ENCODE results near the gene ARHGAP45. TPM values are rescaled to one million over a fixed set of nuclear protein-coding genes. Genes with fewer than 3 reads are reported as not detected.
"Not testable (repeated sequence)": the region's sequence is repeated elsewhere in the genome, so short reads cannot be mapped to it uniquely, and the experiment has no call there.

The ARHGAP45 gene
- total RNA-seq, 4 donors from 2014 or later: 17.8 to 28.3 (median 21.2) TPM

- H3K4me1 ChIP-seq: peaks cover 0 to 43% (median 39%) of the 10 kb centered on the region in 4 donors
- intact Hi-C loops (cut with DNase I): no loop called here
- 84% methylated on average over 12 of the region's 23 CpGs for WGBS
- no peak for DNase-seq (ENCODE audit: extremely low spot score)
- H3K36me3 ChIP-seq: peaks cover 51 to 99% (median 89%) of the 10 kb centered on the region in 4 donors
- no peaks in the 10 kb centered on the region for H3K9me3 ChIP-seq
- H3K27me3 ChIP-seq: no peaks in the 10 kb centered on the region
- H3K27ac ChIP-seq (replicated peaks in 1 of 4): peak overlapping the region in 3 of 4 donors; percentile 31 to 40 (median 31)
- TF ChIP-seq, protein P1, sequence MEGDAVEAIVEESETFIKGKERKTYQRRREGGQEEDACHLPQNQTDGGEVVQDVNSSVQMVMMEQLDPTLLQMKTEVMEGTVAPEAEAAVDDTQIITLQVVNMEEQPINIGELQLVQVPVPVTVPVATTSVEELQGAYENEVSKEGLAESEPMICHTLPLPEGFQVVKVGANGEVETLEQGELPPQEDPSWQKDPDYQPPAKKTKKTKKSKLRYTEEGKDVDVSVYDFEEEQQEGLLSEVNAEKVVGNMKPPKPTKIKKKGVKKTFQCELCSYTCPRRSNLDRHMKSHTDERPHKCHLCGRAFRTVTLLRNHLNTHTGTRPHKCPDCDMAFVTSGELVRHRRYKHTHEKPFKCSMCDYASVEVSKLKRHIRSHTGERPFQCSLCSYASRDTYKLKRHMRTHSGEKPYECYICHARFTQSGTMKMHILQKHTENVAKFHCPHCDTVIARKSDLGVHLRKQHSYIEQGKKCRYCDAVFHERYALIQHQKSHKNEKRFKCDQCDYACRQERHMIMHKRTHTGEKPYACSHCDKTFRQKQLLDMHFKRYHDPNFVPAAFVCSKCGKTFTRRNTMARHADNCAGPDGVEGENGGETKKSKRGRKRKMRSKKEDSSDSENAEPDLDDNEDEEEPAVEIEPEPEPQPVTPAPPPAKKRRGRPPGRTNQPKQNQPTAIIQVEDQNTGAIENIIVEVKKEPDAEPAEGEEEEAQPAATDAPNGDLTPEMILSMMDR (IDR thresholded peaks at IDR 0.05): no peak
- TF ChIP-seq POLR2A (IDR thresholded peaks at IDR 0.05; ENCODE audit: low read depth) (no peak), POLR2AphosphoS5 (IDR thresholded peaks at IDR 0.05) (no peak)
- H3K4me3 ChIP-seq: no peak overlapping the region
Measured at GRCh38 chr19:1123885-1124677, 57.1 kb downstream of the ARHGAP45 start.

GRCh38 chr19:1125601-1126467 lies 58.9 kb downstream of the ARHGAP45 start:
- TF ChIP-seq, protein P1 (IDR thresholded peaks at IDR 0.05): no peak
- no peak for TF ChIP-seq POLR2A (IDR thresholded peaks at IDR 0.05; ENCODE audit: low read depth)
- no peak for TF ChIP-seq POLR2AphosphoS5 (IDR thresholded peaks at IDR 0.05)
- no peak for TF ChIP-seq EP300 (IDR thresholded peaks at IDR 0.05)
- no peak overlapping the region for H3K27ac ChIP-seq (replicated peaks in 1 of 4)
- 89% methylated on average over 31 of the region's 33 CpGs for WGBS
- no peaks in the 10 kb centered on the region for H3K27me3 ChIP-seq
- no peaks in the 10 kb centered on the region for H3K9me3 ChIP-seq
- no peak for DNase-seq (ENCODE audit: extremely low spot score)
- peaks cover 10 to 61% (median 57%) of the 10 kb centered on the region in 4 donors for H3K4me1 ChIP-seq
- peaks cover 33 to 87% (median 72%) of the 10 kb centered on the region in 4 donors for H3K36me3 ChIP-seq
- intact Hi-C loops (cut with DNase I): no loop called here
- H3K4me3 ChIP-seq: no peak overlapping the region

DNA sequence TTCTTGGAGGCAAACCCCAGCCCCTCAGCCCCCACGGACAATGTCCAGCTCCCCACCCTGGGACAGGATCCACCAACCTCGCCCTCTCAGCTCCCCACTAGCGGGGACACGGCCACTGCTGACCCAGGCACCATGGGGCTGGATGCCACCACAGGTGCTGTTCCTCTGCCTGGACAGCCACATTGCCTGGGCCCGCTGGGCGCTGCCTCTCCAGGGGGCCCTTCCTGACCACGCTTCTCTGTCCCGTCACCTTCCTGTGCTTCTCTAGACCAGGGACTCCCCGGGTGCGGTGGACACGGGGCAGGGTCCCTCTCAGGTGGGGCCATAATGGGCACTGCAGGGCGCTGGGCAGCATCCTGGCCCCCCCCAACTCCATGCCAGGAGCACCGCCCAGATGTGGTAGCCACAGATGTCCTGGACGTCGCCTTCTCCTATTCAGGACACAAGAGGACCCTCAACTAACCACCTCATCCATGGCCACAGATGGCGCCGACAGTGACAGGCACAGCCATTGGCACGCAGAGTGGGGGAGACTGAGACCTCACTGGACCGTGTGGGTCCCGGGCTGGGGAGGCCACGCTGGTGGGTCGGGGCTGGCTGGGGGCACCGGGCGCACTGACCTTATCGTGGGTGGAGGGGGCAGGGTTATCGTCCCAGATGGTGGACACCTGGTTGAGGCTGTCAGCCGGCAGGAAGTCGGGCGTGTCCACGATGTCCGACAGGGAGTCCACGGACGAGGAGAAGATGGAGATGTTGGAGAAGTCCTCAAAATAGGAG lies 60.2 kb downstream of the ARHGAP45 start:
- TF ChIP-seq POLR2AphosphoS5 (IDR thresholded peaks at IDR 0.05): no peak
- TF ChIP-seq, protein P1 (IDR thresholded peaks at IDR 0.05): no peak
- TF ChIP-seq EP300 (IDR thresholded peaks at IDR 0.05): no peak
- no peak for TF ChIP-seq POLR2A (IDR thresholded peaks at IDR 0.05; ENCODE audit: low read depth)
- no peaks in the 10 kb centered on the region for H3K9me3 ChIP-seq
- DNase-seq (ENCODE audit: extremely low spot score): no peak
- H3K36me3 ChIP-seq: peaks cover 20 to 73% (median 58%) of the 10 kb centered on the region in 4 donors
- WGBS: 90% methylated on average over 24 of the region's 33 CpGs
- H3K27ac ChIP-seq (replicated peaks in 1 of 4): peak overlapping the region in 1 of 4 donors; percentile 21
- intact Hi-C loops (cut with DNase I): no loop called here
- H3K4me1 ChIP-seq: peaks cover 20 to 73% (median 70%) of the 10 kb centered on the region in 4 donors
- H3K27me3 ChIP-seq: no peaks in the 10 kb centered on the region
- H3K4me3 ChIP-seq: no peak overlapping the region

DNA sequence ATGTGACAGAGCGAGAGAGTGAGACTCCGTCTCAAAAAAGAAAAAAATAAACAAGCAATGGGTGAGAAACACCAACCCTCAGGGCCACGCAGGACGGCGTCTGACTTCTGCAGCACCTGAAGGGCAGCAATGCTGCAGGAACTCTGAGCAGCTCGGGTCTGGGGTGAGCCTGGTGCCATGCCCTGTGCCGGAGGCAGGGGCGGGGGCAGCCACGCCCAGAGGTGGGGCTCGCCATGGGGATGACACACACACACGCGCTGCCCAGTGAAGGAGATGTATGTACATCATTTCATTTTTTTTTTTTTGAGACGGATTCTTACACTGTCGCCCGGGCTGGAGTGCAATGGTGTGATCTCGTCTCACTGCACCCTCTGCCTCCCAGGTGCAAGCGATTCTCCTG lies 61.1 kb downstream of the ARHGAP45 start:
- Histone ChIP-seq H3K27ac (replicated peaks in 1 of 4) (no peak overlapping the region), H3K9me3 (no peaks in the 10 kb centered on the region), H3K36me3 (peaks cover 11 to 64% (median 49%) of the 10 kb centered on the region in 4 donors), H3K4me3 (no peak overlapping the region), H3K27me3 (no peaks in the 10 kb centered on the region), H3K4me1 (peaks cover 29 to 79% (median 77%) of the 10 kb centered on the region in 4 donors)
- no peak for DNase-seq (ENCODE audit: extremely low spot score)
- no peak for TF ChIP-seq POLR2AphosphoS5 (IDR thresholded peaks at IDR 0.05)
- TF ChIP-seq EP300 (IDR thresholded peaks at IDR 0.05): no peak
- TF ChIP-seq POLR2A (IDR thresholded peaks at IDR 0.05; ENCODE audit: low read depth): no peak
- TF ChIP-seq, protein P1 (IDR thresholded peaks at IDR 0.05): no peak
- WGBS: 96% methylated on average over 17 of the region's 17 CpGs
- intact Hi-C loops (cut with DNase I): no loop called here

- WGBS: 93% methylated on average over 7 of the region's 7 CpGs
Measured at GRCh38 chr19:1129084-1129483, 62.1 kb downstream of the ARHGAP45 start.

More at GRCh38 chr19:1129084-1129483, 62.1 kb downstream of the ARHGAP45 start:
- H3K9me3 ChIP-seq; intact Hi-C loops (cut with DNase I); H3K27me3 ChIP-seq; H3K27ac ChIP-seq (replicated peaks in 1 of 4); H3K4me3 ChIP-seq; DNase-seq (ENCODE audit: extremely low spot score): not testable (repeated sequence)
- Histone ChIP-seq H3K36me3 (peaks cover 5 to 54% (median 39%) of the 10 kb centered on the region in 4 donors), H3K4me1 (peaks cover 34 to 78% (median 77%) of the 10 kb centered on the region in 4 donors)
